H1 (cell line): ENCODE data around the gene CISH. TPM values are rescaled to one million over a fixed set of nuclear protein-coding genes. Genes with fewer than 3 reads are reported as not detected.

ENCODE experiments used
- CTCF ChIA-PET: fragments of 300-600 bp; sonication (Branson Sonifier 250); formaldehyde crosslinking; loops from one replicate; lab custom pipeline; 2021; ENCODE audit not compliant: partially characterized antibody; lab: Charles Lee
- POLR2A ChIA-PET: fragments of 300-600 bp; sonication (Branson Sonifier 250); formaldehyde crosslinking; loops from one replicate; lab custom pipeline; 2021; ENCODE audit warnings: inconsistent platforms; ENCODE audit not compliant: partially characterized antibody; lab: Charles Lee
- DNase-seq, 2 experiments: peaks; one replicate each; pipeline versions ENCODE4 v3.0.0 to v3.0.0-alpha.2; 2010 to 2022; ENCODE audit warnings: low spot score in 2 of 2, low read depth in 1 of 2, mixed read lengths in 1 of 2
- FAIRE-seq: peaks from 2 replicates; lab custom pipeline; 2011; peaks lifted over from hg19 to GRCh38; lab: Jason Lieb, UNC
- H2AFZ ChIP-seq: 2 replicates; pipeline ENCODE4 v1.8.1; 2012; ENCODE audit warnings: low read length, inconsistent platforms
- H2AK5ac ChIP-seq: 2 replicates; pipeline ENCODE4 v1.6.1; 2013; ENCODE audit warnings: low read depth, low read length
- H2BK120ac ChIP-seq: replicated peaks from 2 replicates; pipeline ENCODE3; 2013; ENCODE audit warnings: low read depth, low read length, inconsistent platforms
- H2BK12ac ChIP-seq: 2 replicates; pipeline ENCODE4 v1.6.1; 2013; ENCODE audit warnings: low read depth, low read length
- H2BK15ac ChIP-seq: 2 replicates; pipeline ENCODE4 v1.6.1; 2013; ENCODE audit warnings: low read length
- H2BK20ac ChIP-seq: 2 replicates; pipeline ENCODE4 v1.6.1; 2013; ENCODE audit warnings: low read length
- H2BK5ac ChIP-seq: 2 replicates; pipeline ENCODE4 v1.6.1; 2013; ENCODE audit warnings: low read depth, low read length
- H3K14ac ChIP-seq: 2 replicates; pipeline ENCODE4 v1.6.1; 2013; ENCODE audit warnings: inconsistent platforms; ENCODE audit not compliant: insufficient read length
- H3K18ac ChIP-seq: 2 replicates; pipeline ENCODE4 v1.6.1; 2013; ENCODE audit warnings: low read length; ENCODE audit errors: extremely low read depth
- H3K23ac ChIP-seq: 2 replicates; pipeline ENCODE4 v1.6.1; 2013; ENCODE audit warnings: inconsistent platforms; ENCODE audit not compliant: insufficient read length
- H3K23me2 ChIP-seq: 2 replicates; pipeline ENCODE4 v1.6.1; 2013; ENCODE audit warnings: low read depth, low read length
- H3K27ac ChIP-seq: 2 replicates; pipeline ENCODE4 v1.6.1; 2011; ENCODE audit warnings: low read depth, low read length, inconsistent platforms
- H3K27me3 ChIP-seq, 4 experiments: replicated peaks in 1 of 4; 1 replicate in 1 of 4; 2 replicates in 3 of 4; pipeline versions ENCODE4 v1.6.1 to v1.8.1; 2011 to 2013; ENCODE audit warnings: low read length in 3 of 4, mild to moderate bottlenecking in 3 of 4, inconsistent platforms in 2 of 4, mixed read lengths in 2 of 4, moderate library complexity in 1 of 4; ENCODE audit not compliant: control insufficient read depth in 3 of 4, insufficient read depth in 3 of 4; ENCODE audit errors: extremely low read depth in 1 of 4
- H3K36me3 ChIP-seq, 4 experiments: 2 replicates each; pipeline versions ENCODE4 v1.6.1 to v1.8.1; 2011 to 2013; ENCODE audit warnings: mild to moderate bottlenecking in 4 of 4, low read length in 3 of 4, moderate library complexity in 2 of 4, control low read depth in 1 of 4, inconsistent platforms in 1 of 4; ENCODE audit not compliant: insufficient read depth in 4 of 4, control insufficient read depth in 2 of 4
- H3K4ac ChIP-seq: replicated peaks from 2 replicates; pipeline ENCODE3; 2013; ENCODE audit warnings: low read length, low read depth, mixed read lengths, inconsistent platforms; ENCODE audit not compliant: insufficient read length
- H3K4me1 ChIP-seq, 4 experiments: replicated peaks in 1 of 4; 1 replicate in 1 of 4; 2 replicates in 3 of 4; pipeline versions ENCODE4 v1.6.1 to v1.8.1; 2011 to 2013; ENCODE audit warnings: low read length in 3 of 4, inconsistent platforms in 2 of 4, mixed read lengths in 1 of 4; ENCODE audit not compliant: insufficient read depth in 4 of 4, control insufficient read depth in 3 of 4
- H3K4me2 ChIP-seq, 2 experiments: 2 replicates each; pipeline versions ENCODE4 v1.6.1 to v1.8.1; 2011 to 2013; ENCODE audit warnings: low read depth in 2 of 2, low read length in 2 of 2, control low read depth in 1 of 2, inconsistent platforms in 1 of 2, mild to moderate bottlenecking in 1 of 2; ENCODE audit not compliant: insufficient read depth in 1 of 2
- H3K4me3 ChIP-seq, 4 experiments: fragments of 200-600, 300-600 bp in 1 of 4; sonication (generic), shearing (Covaris generic), sonication (Bioruptor Twin) in 1 of 4; 2 replicates each; pipeline versions ENCODE4 v1.5.1 to v1.8.1; 2011 to 2016; ENCODE audit warnings: low read length in 4 of 4, low read depth in 3 of 4, control low read depth in 2 of 4, inconsistent platforms in 2 of 4, mild to moderate bottlenecking in 2 of 4, mixed read lengths in 1 of 4, moderate library complexity in 1 of 4; ENCODE audit not compliant: insufficient read depth in 2 of 4; ENCODE audit errors: extremely low read depth in 1 of 4
- H3K56ac ChIP-seq: replicated peaks from 2 replicates; pipeline ENCODE3; 2013; ENCODE audit warnings: low read depth, mild to moderate bottlenecking, mixed read lengths, low read length, inconsistent platforms; ENCODE audit not compliant: insufficient read length
- H3K79me1 ChIP-seq: 2 replicates; pipeline ENCODE4 v1.6.1; 2013; ENCODE audit warnings: low read depth, low read length, control low read depth
- H3K79me2 ChIP-seq, 2 experiments: 2 replicates each; pipeline versions ENCODE4 v1.6.1 to v1.8.1; 2012 to 2013; ENCODE audit warnings: low read length in 2 of 2, mild to moderate bottlenecking in 2 of 2, inconsistent platforms in 1 of 2; ENCODE audit not compliant: insufficient read depth in 2 of 2, control insufficient read depth in 1 of 2
- H3K9ac ChIP-seq, 4 experiments: replicated peaks in 1 of 4; 1 replicate in 1 of 4; 2 replicates in 3 of 4; pipeline versions ENCODE4 v1.6.1 to v1.8.1; 2011 to 2013; ENCODE audit warnings: low read depth in 3 of 4, low read length in 3 of 4, control low read depth in 2 of 4, mild to moderate bottlenecking in 2 of 4, moderate library complexity in 2 of 4, inconsistent platforms in 1 of 4; ENCODE audit errors: extremely low read depth in 1 of 4
- H3K9me3 ChIP-seq, 2 experiments: 2 replicates each; pipeline versions ENCODE4 v1.6.1 to v1.8.1; 2012 to 2013; ENCODE audit warnings: mild to moderate bottlenecking in 2 of 2, moderate library complexity in 2 of 2, control low read depth in 1 of 2, inconsistent platforms in 1 of 2, low read depth in 1 of 2, low read length in 1 of 2, mixed read lengths in 1 of 2; ENCODE audit not compliant: insufficient read depth in 2 of 2
- H4K20me1 ChIP-seq, 2 experiments: replicated peaks in 1 of 2; 2 replicates each; pipeline versions ENCODE3 to v1.8.1; 2011 to 2013; ENCODE audit warnings: inconsistent platforms in 2 of 2, low read length in 2 of 2, mild to moderate bottlenecking in 1 of 2; ENCODE audit not compliant: insufficient read depth in 2 of 2, control insufficient read depth in 1 of 2
- H4K5ac ChIP-seq: 2 replicates; pipeline ENCODE4 v1.6.1; 2013; ENCODE audit warnings: low read length, low read depth, mixed read lengths, inconsistent platforms; ENCODE audit not compliant: insufficient read length
- H4K8ac ChIP-seq: 2 replicates; pipeline ENCODE4 v1.8.0; 2013; ENCODE audit warnings: mild to moderate bottlenecking, moderate library complexity, low read length, inconsistent platforms; ENCODE audit not compliant: insufficient read depth; ENCODE audit errors: extremely low read depth
- H4K91ac ChIP-seq: replicated peaks from 2 replicates; pipeline ENCODE3; 2013; ENCODE audit warnings: low read length, mixed read lengths, inconsistent platforms; ENCODE audit not compliant: insufficient read length
- ASH2L ChIP-seq: fragments of 200-600, 300-600 bp; sonication (generic); IDR thresholded peaks from one replicate; pipeline ENCODE4 v1.7.1; 2017; ENCODE audit warnings: low read length
- ATF3 ChIP-seq: IDR thresholded peaks from 2 replicates; pipeline ENCODE4 v1.6.1; 2011; ENCODE audit warnings: low read depth, mild to moderate bottlenecking, low read length; ENCODE audit not compliant: insufficient read depth
- CREB1 ChIP-seq: IDR thresholded peaks from 2 replicates; pipeline ENCODE4 v1.6.1; 2012; ENCODE audit warnings: inconsistent platforms
- POLR2A ChIP-seq, 2 experiments: IDR thresholded peaks; 1 replicate in 1 of 2; 2 replicates in 1 of 2; pipeline ENCODE4 v1.6.1; 2011; ENCODE audit warnings: low read depth in 2 of 2, low read length in 2 of 2, mild to moderate bottlenecking in 2 of 2; ENCODE audit errors: control extremely low read depth in 1 of 2
- RAD21 ChIP-seq, 2 experiments: IDR thresholded peaks in 1 of 2; conservative IDR thresholded peaks in 1 of 2; 2 replicates each; pipeline ENCODE4 v1.6.1; 2011; ENCODE audit warnings: low read depth in 2 of 2, low read length in 2 of 2, improper control_type of control experiment in 1 of 2, inconsistent platforms in 1 of 2, mild to moderate bottlenecking in 1 of 2, moderate library complexity in 1 of 2
- SUZ12 ChIP-seq: fragments of 200-600 bp; sonication (generic); IDR thresholded peaks from 2 replicates; pipeline ENCODE4 v1.6.1; 2012; ENCODE audit warnings: mild to moderate bottlenecking, inconsistent platforms, low read length, moderate library complexity, mixed read lengths
- TBP ChIP-seq: IDR thresholded peaks from 2 replicates; pipeline ENCODE4 v1.6.1; 2011; ENCODE audit warnings: low read depth, low read length, improper control_type of control experiment
- WGBS, 2 experiments: shearing (Covaris generic) in 1 of 2; methylation state at CpG; one replicate each; pipeline versions ENCODE4 v1.1.6 to v1.1.7; 2013 to 2015; ENCODE audit warnings: low lambda C conversion rate in 2 of 2, mixed read lengths in 2 of 2, inconsistent platforms in 1 of 2, low coverage in 1 of 2, missing lambda C conversion rate in 1 of 2; ENCODE audit not compliant: insufficient replicate concordance in 2 of 2, insufficient coverage in 1 of 2, insufficient read length in 1 of 2; ENCODE audit errors: extremely low coverage in 1 of 2, missing lambda C conversion rate in 1 of 2; 5-methylcytosine and 5-hydroxymethylcytosine counted together
- polyA plus RNA-seq, 7 experiments: library from polyadenylated mRNA; depleted of rRNA in 3 of 7; stranded (reverse) in 5 of 7; unstranded in 2 of 7; fragments of >200 nt in 5 of 7; fragments of 200-250 nt in 2 of 7; gene quantifications; 1 replicate in 5 of 7; 2 replicates in 1 of 7; 4 replicates in 1 of 7; pipeline versions ENCODE4 v1.2.1 to v1.2.3, GENCODE V29; 2011 to 2013; ENCODE audit warnings: missing spikeins in 2 of 7, mixed read lengths in 2 of 7
- total RNA-seq: library from RNA; stranded (reverse); fragmentation: NEBNext Ultra II Directional; extraction: Animal tissue kit (Norgen Biotek cat#: 25700); gene quantifications from 2 replicates; pipeline ENCODE4 v1.2.1, GENCODE V29; 2021
- TF ChIP-seq, protein P1 (sequence below): IDR thresholded peaks from 2 replicates; pipeline ENCODE4 v1.6.1; 2012; ENCODE audit warnings: inconsistent platforms

Gene CISH
- total and polyA plus RNA-seq, 2 of the 8 experiments (the other 6 are each of a cell fraction or from before 2014, with no cell fraction given): 1.9 to 2.2 TPM

DNA sequence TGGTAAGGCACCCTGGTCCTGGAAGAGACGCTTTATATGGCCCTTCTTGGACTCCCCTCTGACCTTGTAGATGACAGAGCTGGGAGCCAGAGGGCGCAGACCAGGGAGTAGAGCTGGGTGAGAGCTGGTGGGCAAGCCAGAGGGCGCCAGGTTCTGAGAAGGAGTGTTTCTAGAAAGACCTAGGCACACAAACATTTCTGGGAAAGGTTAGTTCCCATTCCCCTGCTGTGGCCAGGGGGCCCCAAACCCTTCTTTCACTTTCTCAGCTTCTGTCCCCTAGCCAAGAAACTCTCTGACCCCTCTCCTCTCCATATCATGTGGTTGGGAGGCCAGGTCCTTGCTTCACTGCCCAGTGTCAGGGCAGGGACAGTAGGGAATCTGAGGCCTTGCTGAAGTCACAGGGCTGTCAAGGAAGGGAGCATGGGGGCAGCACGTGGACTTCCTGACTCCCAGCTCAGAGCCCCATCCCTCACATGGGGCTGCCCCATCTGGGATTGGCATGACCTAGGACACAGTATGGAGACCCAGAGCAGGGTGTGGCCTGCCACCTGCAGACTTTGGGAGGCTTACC is 38.7 kb downstream of the CISH start:
- H2BK5ac ChIP-seq: no peak overlapping the region
- H3K27ac ChIP-seq: no peak overlapping the region
- H2BK120ac ChIP-seq: no peak overlapping the region
- no peak overlapping the region for H4K91ac ChIP-seq
- no peak for TF ChIP-seq CREB1
- TF ChIP-seq SUZ12: no peak
- no peak for TF ChIP-seq TBP
- TF ChIP-seq, protein P1, sequence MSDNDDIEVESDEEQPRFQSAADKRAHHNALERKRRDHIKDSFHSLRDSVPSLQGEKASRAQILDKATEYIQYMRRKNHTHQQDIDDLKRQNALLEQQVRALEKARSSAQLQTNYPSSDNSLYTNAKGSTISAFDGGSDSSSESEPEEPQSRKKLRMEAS: no peak
- TF ChIP-seq RAD21 (IDR thresholded peaks at IDR 0.05 in 1 of 2, conservative IDR thresholded peaks at IDR 0.05 in 1 of 2; ENCODE audit: low read depth in 2 of 2, low read length in 2 of 2): no peak
- TF ChIP-seq POLR2A (IDR thresholded peaks at IDR 0.05; ENCODE audit: control extremely low read depth in 1 of 2, low read depth in 2 of 2, low read length in 2 of 2): no peak
- TF ChIP-seq ASH2L: no peak
- no peak for TF ChIP-seq ATF3
- no peak overlapping the region for H3K23ac ChIP-seq
- DNase-seq (no peak), FAIRE-seq (no peak)
- no peak overlapping the region for H2BK15ac ChIP-seq
- ChIA-PET POLR2A (interaction anchor here (0.8 to 1.8 kb wide), 4 partner anchors 8 to 79 kb away, joined by 3 to 6 read pairs (median 4); partner anchors contain the start of gene CISH), CTCF (interaction anchor here (0.6 to 46.5 kb wide), 14 partner anchors 8 to 817 kb away, joined by 3 to 863 read pairs (median 4); partner anchors contain the start of genes CISH and MAPKAPK3)
- H3K79me2 ChIP-seq: no peaks in the 10 kb centered on the region
- H3K56ac ChIP-seq: no peak overlapping the region
- peaks cover 0 to 1% (median under 1%) of the 10 kb centered on the region in 4 experiments; a peak in 3 of 7 replicates for H3K4me1 ChIP-seq
- H2BK12ac ChIP-seq: no peak overlapping the region
- no peak overlapping the region for H3K4me3 ChIP-seq
- H2AK5ac ChIP-seq: no peak overlapping the region
- no peaks in the 10 kb centered on the region for H3K9me3 ChIP-seq
- WGBS, 2 experiments: 82% methylated on average over 4 of the region's 4 CpGs; no CpG with 5 or more reads in 1 of the 2 experiments
- H3K4ac ChIP-seq: no peak overlapping the region
- H3K4me2 ChIP-seq: no peak overlapping the region
- H3K79me1 ChIP-seq: no peaks in the 10 kb centered on the region; the same call in 1 of the 2 replicates
- no peak overlapping the region for H2AFZ ChIP-seq
- H2BK20ac ChIP-seq: no peak overlapping the region
- H3K9ac ChIP-seq: no peak overlapping the region
- no peaks in the 10 kb centered on the region for H4K20me1 ChIP-seq
- H3K36me3 ChIP-seq: no peaks in the 10 kb centered on the region
- H3K23me2 ChIP-seq: peaks cover 7% of the 10 kb centered on the region; the same call in 1 of the 2 replicates
- no peaks in the 10 kb centered on the region for H3K27me3 ChIP-seq
- H4K8ac ChIP-seq: no peak overlapping the region
- H3K18ac ChIP-seq: no peak overlapping the region
- H4K5ac ChIP-seq: no peak overlapping the region
- no peak overlapping the region for H3K14ac ChIP-seq
